Mesodermal cell (in vitro differentiated cells): ENCODE measurements around the gene MYH13.

Experiments
- H3K27ac ChIP-seq: 2 replicates; pipeline ENCODE4 v1.7.0; 2013; ENCODE audit warnings: mild to moderate bottlenecking, low read depth, low read length, moderate library complexity; ENCODE audit not compliant: severe bottlenecking
- H3K36me3 ChIP-seq: 2 replicates; pipeline ENCODE4 v1.7.1; 2013; ENCODE audit warnings: mild to moderate bottlenecking, low read length, moderate library complexity; ENCODE audit not compliant: control insufficient read depth, insufficient read depth
- H3K4me1 ChIP-seq: one replicate; pipeline ENCODE4 v1.7.1; 2013; ENCODE audit warnings: mild to moderate bottlenecking, low read length; ENCODE audit not compliant: insufficient read depth, control insufficient read depth, poor library complexity, severe bottlenecking
- H3K4me3 ChIP-seq: 2 replicates; pipeline ENCODE4 v1.7.0; 2013; ENCODE audit warnings: low read length, control low read depth, mild to moderate bottlenecking; ENCODE audit not compliant: insufficient read depth, poor library complexity, severe bottlenecking; ENCODE audit errors: extremely low read depth
- H3K9me3 ChIP-seq: 2 replicates; pipeline ENCODE4 v1.7.1; 2013; ENCODE audit warnings: mild to moderate bottlenecking, low read length, moderate library complexity; ENCODE audit not compliant: control insufficient read depth
- WGBS, 2 experiments: methylation state at CpG; one replicate each; pipeline ENCODE4 v1.1.5; 2013; ENCODE audit warnings: missing lambda C conversion rate in 2 of 2; ENCODE audit not compliant: insufficient coverage in 2 of 2; 5-methylcytosine and 5-hydroxymethylcytosine counted together

MYH13 gene

GRCh38 chr17:10344816-10345215 lies 28.0 kb downstream of the MYH13 start:
- Histone ChIP-seq H3K36me3 (no peaks in the 10 kb centered on the region), H3K4me1 (no peaks in the 10 kb centered on the region), H3K9me3 (no peaks in the 10 kb centered on the region), H3K27ac (no peak overlapping the region), H3K4me3 (no peak overlapping the region)
- 89 to 100% methylated on average over 1 to 3 of the region's 3 CpGs for WGBS, 2 experiments

DNA sequence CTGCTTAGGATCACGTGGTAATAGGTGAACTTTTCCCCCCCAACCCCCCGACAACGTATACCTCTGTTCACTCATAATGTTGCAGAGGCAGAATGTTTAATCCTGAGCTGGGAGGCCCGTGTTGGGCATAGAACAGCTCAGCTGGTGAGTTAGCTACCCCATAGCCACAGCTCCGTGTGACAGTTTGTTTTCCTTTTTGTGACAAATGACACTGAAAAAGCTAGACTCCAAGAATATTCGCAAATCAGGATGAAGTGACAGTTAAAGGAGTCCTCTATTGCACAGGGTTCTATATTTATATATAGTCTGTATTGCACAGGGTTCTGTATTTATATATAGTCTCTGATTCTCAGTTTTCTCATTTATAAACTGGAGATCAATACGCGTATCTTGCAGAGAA lies 33.8 kb downstream of the MYH13 start:
- no peaks in the 10 kb centered on the region for H3K4me1 ChIP-seq
- H3K9me3 ChIP-seq = no peaks in the 10 kb centered on the region
- no peak overlapping the region for H3K4me3 ChIP-seq
- no peaks in the 10 kb centered on the region for H3K36me3 ChIP-seq
- H3K27ac ChIP-seq = no peak overlapping the region
- WGBS, 2 experiments = 87 to 97% methylated on average over 7 of the region's 8 CpGs

GRCh38 chr17:10337976-10338375 lies 34.8 kb downstream of the MYH13 start:
- Histone ChIP-seq H3K4me1 (no peaks in the 10 kb centered on the region), H3K4me3 (no peak overlapping the region), H3K27ac (no peak overlapping the region), H3K36me3 (no peaks in the 10 kb centered on the region), H3K9me3 (no peaks in the 10 kb centered on the region)
- WGBS, 2 experiments = 79 to 93% methylated on average over 3 to 8 of the region's 9 CpGs

- Histone ChIP-seq H3K9me3 (no peaks in the 10 kb centered on the region), H3K36me3 (no peaks in the 10 kb centered on the region), H3K4me1 (no peaks in the 10 kb centered on the region), H3K4me3 (no peak overlapping the region), H3K27ac (no peak overlapping the region)
- 76 to 79% methylated on average over 6 to 9 of the region's 10 CpGs for WGBS, 2 experiments
Measured at GRCh38 chr17:10337136-10337535, 35.7 kb downstream of the MYH13 start.

- Histone ChIP-seq H3K4me1 (no peaks in the 10 kb centered on the region), H3K36me3 (no peaks in the 10 kb centered on the region), H3K9me3 (no peaks in the 10 kb centered on the region), H3K27ac (no peak overlapping the region), H3K4me3 (no peak overlapping the region)
- 48 to 63% methylated on average over 5 to 7 of the region's 7 CpGs for WGBS, 2 experiments
Measured at GRCh38 chr17:10336393-10336792, 36.4 kb downstream of the MYH13 start.

GRCh38 chr17:10332515-10332914 lies 40.3 kb downstream of the MYH13 start:
- Histone ChIP-seq H3K4me3 (no peak overlapping the region), H3K36me3 (no peaks in the 10 kb centered on the region), H3K9me3 (no peaks in the 10 kb centered on the region), H3K27ac (no peak overlapping the region), H3K4me1 (no peaks in the 10 kb centered on the region)
- WGBS, 2 experiments = 100% methylated on average over 2 of the region's 4 CpGs

GRCh38 chr17:10328971-10329923 lies 43.6 kb downstream of the MYH13 start:
- H3K36me3 ChIP-seq = no peaks in the 10 kb centered on the region
- 91 to 94% methylated on average over 8 to 14 of the region's 15 CpGs for WGBS, 2 experiments
- no peak overlapping the region for H3K4me3 ChIP-seq
- H3K4me1 ChIP-seq = no peaks in the 10 kb centered on the region
- no peaks in the 10 kb centered on the region for H3K9me3 ChIP-seq
- no peak overlapping the region for H3K27ac ChIP-seq

DNA sequence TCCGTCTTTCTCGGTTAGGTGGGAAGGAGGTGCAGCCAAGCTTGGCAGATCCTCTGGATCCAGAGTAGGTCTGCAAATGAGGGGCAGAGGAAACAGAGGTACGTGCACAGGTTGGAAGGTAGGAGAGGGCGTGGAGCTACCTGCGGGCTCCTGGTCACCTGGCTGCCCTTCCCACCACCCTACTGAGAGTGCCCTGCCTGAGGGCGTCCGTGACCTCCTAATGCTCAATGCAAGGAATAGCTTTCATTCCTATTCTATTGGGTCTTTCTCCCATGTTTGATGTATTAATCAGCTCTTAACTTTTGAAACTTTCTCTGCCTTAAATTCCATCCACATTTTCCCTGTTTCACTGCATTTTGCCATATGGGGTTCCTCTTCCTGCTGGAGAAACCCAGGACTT lies 44.6 kb downstream of the MYH13 start:
- Histone ChIP-seq H3K27ac (no peak overlapping the region), H3K4me3 (no peak overlapping the region), H3K4me1 (no peaks in the 10 kb centered on the region), H3K36me3 (no peaks in the 10 kb centered on the region), H3K9me3 (no peaks in the 10 kb centered on the region)
- 76 to 89% methylated on average over 2 to 4 of the region's 7 CpGs for WGBS, 2 experiments

- 36 to 47% methylated on average over 8 to 9 of the region's 10 CpGs for WGBS, 2 experiments
- no peaks in the 10 kb centered on the region for H3K4me1 ChIP-seq
- H3K27ac ChIP-seq = no peak overlapping the region
- no peak overlapping the region for H3K4me3 ChIP-seq
- no peaks in the 10 kb centered on the region for H3K36me3 ChIP-seq
- H3K9me3 ChIP-seq = no peaks in the 10 kb centered on the region
Measured at GRCh38 chr17:10327640-10328039, 45.2 kb downstream of the MYH13 start.

DNA sequence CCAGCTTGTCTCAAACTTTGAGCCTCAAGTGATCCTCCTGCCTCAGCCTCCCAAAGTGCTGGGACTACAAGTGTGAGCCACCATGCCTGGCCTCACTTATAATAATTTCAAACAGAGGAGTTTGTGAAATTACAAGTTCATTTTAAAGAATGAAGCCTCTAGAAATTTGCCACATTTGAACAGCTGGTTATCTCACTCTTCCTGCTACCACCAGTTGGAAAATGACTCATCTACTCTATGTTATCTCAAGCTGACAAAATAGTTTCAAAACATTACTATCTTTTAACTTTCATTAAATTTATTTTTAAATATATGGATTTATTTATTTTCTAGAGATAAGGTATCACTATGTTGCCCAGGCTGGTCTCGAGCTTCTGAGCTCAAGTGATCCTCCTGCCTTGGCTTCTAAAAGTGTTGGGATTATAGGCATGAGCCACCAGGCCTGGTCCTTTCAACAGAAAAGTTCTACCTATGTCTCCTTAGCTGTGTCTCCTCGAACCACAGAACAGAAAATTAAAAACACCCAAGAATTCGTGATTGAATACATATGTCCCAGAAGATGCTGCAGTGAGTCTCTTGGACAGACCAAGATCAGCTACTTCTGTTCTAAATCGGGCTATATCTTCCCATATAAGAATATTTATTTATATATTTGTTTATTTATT lies 47.6 kb downstream of the MYH13 start:
- Histone ChIP-seq H3K9me3 (no peaks in the 10 kb centered on the region), H3K4me3 (no peak overlapping the region), H3K27ac (no peak overlapping the region), H3K36me3 (no peaks in the 10 kb centered on the region), H3K4me1 (no peaks in the 10 kb centered on the region)
- 75 to 88% methylated on average over 1 to 3 of the region's 4 CpGs for WGBS, 2 experiments
